HEK293 (cell line): Measurements from ENCODE around the gene CIC.
A peak's percentile ranks its signal among the peaks of the same experiment; 100 is the strongest.

ENCODE experiments used
- EGR2 ChIP-seq: fragments of 450-650 bp; formaldehyde crosslinking; IDR thresholded peaks from 2 replicates; pipeline ENCODE4 v1.5.1; 2016; ENCODE audit warnings: low read depth, missing biosample characterization, missing genetic modification characterization
- GLIS2 ChIP-seq: fragments of 450-650 bp; formaldehyde crosslinking; IDR thresholded peaks from 2 replicates; pipeline ENCODE4 v1.5.1; 2016; ENCODE audit warnings: missing biosample characterization, missing genetic modification characterization
- HOXC10 ChIP-seq: sonication (generic); formaldehyde crosslinking; IDR thresholded peaks from 2 replicates; pipeline ENCODE4 v1.8.1; 2023; ENCODE audit warnings: mild to moderate bottlenecking, missing genetic modification reagents
- KLF8 ChIP-seq: fragments of 450-650 bp; formaldehyde crosslinking; IDR thresholded peaks from 2 replicates; pipeline ENCODE4 v1.5.1; 2016; ENCODE audit warnings: missing biosample characterization, missing genetic modification characterization
- SCRT1 ChIP-seq: fragments of 450-650 bp; formaldehyde crosslinking; IDR thresholded peaks from 2 replicates; pipeline ENCODE4 v1.5.1; 2016; ENCODE audit warnings: missing biosample characterization, missing genetic modification characterization, borderline replicate concordance
- SCRT2 ChIP-seq: fragments of 450-650 bp; formaldehyde crosslinking; IDR thresholded peaks from 2 replicates; pipeline ENCODE4 v1.5.1; 2016; ENCODE audit warnings: missing biosample characterization, missing genetic modification characterization
- SP7 ChIP-seq: fragments of 450-650 bp; formaldehyde crosslinking; IDR thresholded peaks from 2 replicates; pipeline ENCODE4 v1.5.1; 2016; ENCODE audit warnings: missing biosample characterization, missing genetic modification characterization
- YY1 ChIP-seq: fragments of 450-650 bp; formaldehyde crosslinking; IDR thresholded peaks from 2 replicates; pipeline ENCODE4 v1.5.1; 2018; ENCODE audit warnings: missing biosample characterization, missing genetic modification characterization
- YY2 ChIP-seq: fragments of 450-650 bp; formaldehyde crosslinking; IDR thresholded peaks from 2 replicates; pipeline ENCODE4 v1.5.1; 2016; ENCODE audit warnings: missing biosample characterization, missing genetic modification characterization
- ZNF155 ChIP-seq: fragments of 450-650 bp; formaldehyde crosslinking; IDR thresholded peaks from 2 replicates; pipeline ENCODE4 v1.5.1; 2016; ENCODE audit warnings: missing biosample characterization, missing genetic modification characterization
- ZNF2 ChIP-seq: fragments of 450-650 bp; formaldehyde crosslinking; IDR thresholded peaks from 2 replicates; pipeline ENCODE4 v1.5.1; 2016; ENCODE audit warnings: missing biosample characterization, missing genetic modification characterization
- ZNF211 ChIP-seq: fragments of 450-650 bp; formaldehyde crosslinking; IDR thresholded peaks from 2 replicates; pipeline ENCODE4 v1.5.1; 2016; ENCODE audit warnings: low read depth, missing biosample characterization, missing genetic modification characterization
- ZNF391 ChIP-seq: fragments of 450-650 bp; formaldehyde crosslinking; IDR thresholded peaks from 2 replicates; pipeline ENCODE4 v1.5.1; 2016; ENCODE audit warnings: low read depth, missing biosample characterization, missing genetic modification characterization, borderline replicate concordance
- ZNF501 ChIP-seq: fragments of 450-650 bp; formaldehyde crosslinking; IDR thresholded peaks from 2 replicates; pipeline ENCODE4 v1.5.1; 2016; ENCODE audit warnings: missing biosample characterization, missing genetic modification characterization
- ZNF530 ChIP-seq: fragments of 450-650 bp; formaldehyde crosslinking; IDR thresholded peaks from 2 replicates; pipeline ENCODE4 v1.5.1; 2016; ENCODE audit warnings: low read depth, missing biosample characterization, missing genetic modification characterization
- ZNF561 ChIP-seq: fragments of 450-650 bp; IDR thresholded peaks from 2 replicates; pipeline ENCODE4 v1.5.1; 2018; ENCODE audit warnings: missing biosample characterization, missing genetic modification characterization, borderline replicate concordance
- ZNF629 ChIP-seq: fragments of 450-650 bp; formaldehyde crosslinking; IDR thresholded peaks from 2 replicates; pipeline ENCODE4 v1.5.1; 2017; ENCODE audit warnings: missing biosample characterization, missing genetic modification characterization
- ZNF664 ChIP-seq: fragments of 450-650 bp; formaldehyde crosslinking; IDR thresholded peaks from 2 replicates; pipeline ENCODE4 v1.5.1; 2016; ENCODE audit warnings: missing biosample characterization, missing genetic modification characterization
- ZNF677 ChIP-seq: fragments of 450-650 bp; IDR thresholded peaks from 2 replicates; pipeline ENCODE4 v1.5.0; 2018; ENCODE audit warnings: missing biosample characterization, mild to moderate bottlenecking, missing genetic modification characterization, moderate library complexity
- ZNF76 ChIP-seq: fragments of 450-650 bp; formaldehyde crosslinking; IDR thresholded peaks from 2 replicates; pipeline ENCODE4; 2016; ENCODE audit warnings: low read depth, missing biosample characterization, missing genetic modification characterization, borderline replicate concordance
- ZSCAN16 ChIP-seq: fragments of 450-650 bp; formaldehyde crosslinking; IDR thresholded peaks from 2 replicates; pipeline ENCODE4 v1.5.1; 2016; ENCODE audit warnings: missing biosample characterization, missing genetic modification characterization
- ZXDB ChIP-seq: fragments of 450-650 bp; formaldehyde crosslinking; IDR thresholded peaks from 2 replicates; pipeline ENCODE4 v1.5.1; 2016; ENCODE audit warnings: missing biosample characterization, missing genetic modification characterization
- TF ChIP-seq, protein P1 (sequence below): fragments of 450-650 bp; formaldehyde crosslinking; IDR thresholded peaks from 2 replicates; pipeline ENCODE4 v1.5.1; 2016; ENCODE audit warnings: missing biosample characterization, missing genetic modification characterization
- TF ChIP-seq, protein P2 (sequence below): fragments of 450-650 bp; formaldehyde crosslinking; IDR thresholded peaks from 2 replicates; pipeline ENCODE4 v1.5.1; 2016; ENCODE audit warnings: missing biosample characterization, missing genetic modification characterization
- TF ChIP-seq, protein P3 (sequence below): fragments of 450-650 bp; formaldehyde crosslinking; optimal IDR thresholded peaks from 2 replicates; pipeline ENCODE3; 2016; ENCODE audit warnings: missing biosample characterization, mild to moderate bottlenecking, missing genetic modification characterization
- TF ChIP-seq, protein P4 (sequence below): fragments of 450-650 bp; formaldehyde crosslinking; IDR thresholded peaks from 2 replicates; pipeline ENCODE4 v1.5.1; 2016; ENCODE audit warnings: missing biosample characterization, missing genetic modification characterization
- TF ChIP-seq, protein P5 (sequence below): fragments of 450-650 bp; formaldehyde crosslinking; IDR thresholded peaks from 2 replicates; pipeline ENCODE4 v1.5.1; 2016; ENCODE audit warnings: missing biosample characterization, missing genetic modification characterization
- TF ChIP-seq, protein P6 (sequence below): sonication (generic); formaldehyde crosslinking; IDR thresholded peaks from 2 replicates; pipeline ENCODE4 v1.8.1; 2022; ENCODE audit warnings: mild to moderate bottlenecking, moderate library complexity, missing genetic modification reagents

Gene CIC

DNA sequence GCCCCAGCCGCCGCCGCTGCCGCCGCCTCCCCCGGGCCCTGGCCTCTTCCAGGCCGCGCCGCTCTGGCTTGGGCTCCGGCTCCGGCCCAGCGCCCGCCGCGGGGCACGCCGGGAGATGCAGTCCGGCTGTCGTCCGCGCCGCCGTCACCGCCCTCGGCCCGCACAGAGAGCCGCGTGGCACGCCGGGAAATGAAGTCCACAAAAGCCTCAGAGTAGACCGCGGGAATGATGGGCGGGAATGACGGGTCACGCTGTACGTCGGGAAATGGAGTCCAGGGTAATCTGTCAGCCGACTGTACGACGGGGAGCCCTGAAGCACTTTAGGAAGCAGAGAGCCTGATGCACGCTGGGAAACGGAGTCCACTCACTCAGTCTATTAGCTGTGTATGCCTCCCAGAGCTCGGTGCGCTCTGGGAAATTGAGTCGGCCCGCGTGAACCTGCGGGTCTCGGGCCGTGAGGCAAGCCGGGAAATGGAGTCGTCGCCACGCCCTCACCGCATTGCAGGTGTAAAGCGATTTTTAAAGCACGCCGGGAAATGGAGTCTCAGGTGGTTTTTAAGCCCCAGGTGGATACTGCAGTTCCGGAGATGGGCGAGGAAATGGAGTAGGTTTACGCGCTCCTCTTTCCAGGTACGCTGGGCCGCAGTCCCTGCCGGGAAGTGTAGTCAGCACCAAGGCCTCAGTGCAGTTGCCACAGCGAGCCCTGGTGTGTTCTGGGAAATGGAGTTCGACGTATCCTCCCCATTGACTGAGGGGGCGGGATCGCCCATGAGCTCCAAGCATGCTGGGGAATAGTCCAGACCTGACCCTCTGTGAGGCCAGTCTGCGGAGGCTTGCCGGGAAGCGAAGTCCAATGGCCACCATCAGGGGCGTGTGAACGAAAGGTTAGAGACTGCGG is 26.3 kb upstream of the CIC start, which contains the start of gene GSK3A (continued):
- no peak for TF ChIP-seq ZNF530 (tag by site-specific recombination)
- TF ChIP-seq SCRT1 (tag by site-specific recombination), result peak; percentile 63; the same call in 1 of the 2 replicates
- peak; percentile 72 for TF ChIP-seq ZNF629
- peak; percentile 40 for TF ChIP-seq ZNF664 (tag by site-specific recombination)
- TF ChIP-seq, protein P1, sequence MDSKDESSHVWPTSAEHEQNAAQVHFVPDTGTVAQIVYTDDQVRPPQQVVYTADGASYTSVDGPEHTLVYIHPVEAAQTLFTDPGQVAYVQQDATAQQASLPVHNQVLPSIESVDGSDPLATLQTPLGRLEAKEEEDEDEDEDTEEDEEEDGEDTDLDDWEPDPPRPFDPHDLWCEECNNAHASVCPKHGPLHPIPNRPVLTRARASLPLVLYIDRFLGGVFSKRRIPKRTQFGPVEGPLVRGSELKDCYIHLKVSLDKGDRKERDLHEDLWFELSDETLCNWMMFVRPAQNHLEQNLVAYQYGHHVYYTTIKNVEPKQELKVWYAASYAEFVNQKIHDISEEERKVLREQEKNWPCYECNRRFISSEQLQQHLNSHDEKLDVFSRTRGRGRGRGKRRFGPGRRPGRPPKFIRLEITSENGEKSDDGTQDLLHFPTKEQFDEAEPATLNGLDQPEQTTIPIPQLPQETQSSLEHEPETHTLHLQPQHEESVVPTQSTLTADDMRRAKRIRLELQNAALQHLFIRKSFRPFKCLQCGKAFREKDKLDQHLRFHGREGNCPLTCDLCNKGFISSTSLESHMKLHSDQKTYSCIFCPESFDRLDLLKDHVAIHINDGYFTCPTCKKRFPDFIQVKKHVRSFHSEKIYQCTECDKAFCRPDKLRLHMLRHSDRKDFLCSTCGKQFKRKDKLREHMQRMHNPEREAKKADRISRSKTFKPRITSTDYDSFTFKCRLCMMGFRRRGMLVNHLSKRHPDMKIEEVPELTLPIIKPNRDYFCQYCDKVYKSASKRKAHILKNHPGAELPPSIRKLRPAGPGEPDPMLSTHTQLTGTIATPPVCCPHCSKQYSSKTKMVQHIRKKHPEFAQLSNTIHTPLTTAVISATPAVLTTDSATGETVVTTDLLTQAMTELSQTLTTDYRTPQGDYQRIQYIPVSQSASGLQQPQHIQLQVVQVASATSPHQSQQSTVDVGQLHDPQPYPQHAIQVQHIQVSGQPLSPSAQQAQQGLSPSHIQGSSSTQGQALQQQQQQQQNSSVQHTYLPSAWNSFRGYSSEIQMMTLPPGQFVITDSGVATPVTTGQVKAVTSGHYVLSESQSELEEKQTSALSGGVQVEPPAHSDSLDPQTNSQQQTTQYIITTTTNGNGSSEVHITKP (tag by site-specific recombination), result peak; percentile 85
- TF ChIP-seq ZNF155 (tag by site-specific recombination), result no peak
- peak; percentile 100 for TF ChIP-seq ZNF76 (tag by site-specific recombination)
- peak; percentile 58; the same call in 1 of the 2 replicates for TF ChIP-seq GLIS2 (tag by site-specific recombination)
- TF ChIP-seq ZNF2 (tag by site-specific recombination), result peak; percentile 26; the same call in 1 of the 2 replicates
- TF ChIP-seq, protein P2, sequence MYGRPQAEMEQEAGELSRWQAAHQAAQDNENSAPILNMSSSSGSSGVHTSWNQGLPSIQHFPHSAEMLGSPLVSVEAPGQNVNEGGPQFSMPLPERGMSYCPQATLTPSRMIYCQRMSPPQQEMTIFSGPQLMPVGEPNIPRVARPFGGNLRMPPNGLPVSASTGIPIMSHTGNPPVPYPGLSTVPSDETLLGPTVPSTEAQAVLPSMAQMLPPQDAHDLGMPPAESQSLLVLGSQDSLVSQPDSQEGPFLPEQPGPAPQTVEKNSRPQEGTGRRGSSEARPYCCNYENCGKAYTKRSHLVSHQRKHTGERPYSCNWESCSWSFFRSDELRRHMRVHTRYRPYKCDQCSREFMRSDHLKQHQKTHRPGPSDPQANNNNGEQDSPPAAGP, result peak; percentile 54; the same call in 1 of the 2 replicates
- TF ChIP-seq YY2 (tag by site-specific recombination), result peak; percentile 96
- no peak for TF ChIP-seq ZSCAN16 (tag by site-specific recombination)
- peak; percentile 86 for TF ChIP-seq YY1
- peak; percentile 72 for TF ChIP-seq SP7
- TF ChIP-seq EGR2 (tag by site-specific recombination), result peak; percentile 76
- peak; percentile 56; the same call in 1 of the 2 replicates for TF ChIP-seq ZNF561
- peak; percentile 81 for TF ChIP-seq SCRT2 (tag by site-specific recombination)
- peak; percentile 98 for TF ChIP-seq KLF8 (tag by site-specific recombination)
- no peak for TF ChIP-seq ZNF677 (tag by site-specific recombination)
- TF ChIP-seq ZXDB (tag by site-specific recombination), result peak; percentile 97
- TF ChIP-seq, protein P3, sequence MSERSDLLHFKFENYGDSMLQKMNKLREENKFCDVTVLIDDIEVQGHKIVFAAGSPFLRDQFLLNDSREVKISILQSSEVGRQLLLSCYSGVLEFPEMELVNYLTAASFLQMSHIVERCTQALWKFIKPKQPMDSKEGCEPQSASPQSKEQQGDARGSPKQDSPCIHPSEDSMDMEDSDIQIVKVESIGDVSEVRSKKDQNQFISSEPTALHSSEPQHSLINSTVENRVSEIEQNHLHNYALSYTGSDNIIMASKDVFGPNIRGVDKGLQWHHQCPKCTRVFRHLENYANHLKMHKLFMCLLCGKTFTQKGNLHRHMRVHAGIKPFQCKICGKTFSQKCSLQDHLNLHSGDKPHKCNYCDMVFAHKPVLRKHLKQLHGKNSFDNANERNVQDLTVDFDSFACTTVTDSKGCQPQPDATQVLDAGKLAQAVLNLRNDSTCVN (tag by site-specific recombination), result peak; percentile 80
- TF ChIP-seq, protein P4, sequence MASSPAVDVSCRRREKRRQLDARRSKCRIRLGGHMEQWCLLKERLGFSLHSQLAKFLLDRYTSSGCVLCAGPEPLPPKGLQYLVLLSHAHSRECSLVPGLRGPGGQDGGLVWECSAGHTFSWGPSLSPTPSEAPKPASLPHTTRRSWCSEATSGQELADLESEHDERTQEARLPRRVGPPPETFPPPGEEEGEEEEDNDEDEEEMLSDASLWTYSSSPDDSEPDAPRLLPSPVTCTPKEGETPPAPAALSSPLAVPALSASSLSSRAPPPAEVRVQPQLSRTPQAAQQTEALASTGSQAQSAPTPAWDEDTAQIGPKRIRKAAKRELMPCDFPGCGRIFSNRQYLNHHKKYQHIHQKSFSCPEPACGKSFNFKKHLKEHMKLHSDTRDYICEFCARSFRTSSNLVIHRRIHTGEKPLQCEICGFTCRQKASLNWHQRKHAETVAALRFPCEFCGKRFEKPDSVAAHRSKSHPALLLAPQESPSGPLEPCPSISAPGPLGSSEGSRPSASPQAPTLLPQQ (tag by site-specific recombination), result peak; percentile 55
- TF ChIP-seq HOXC10 (CRISPR knock-in tag), result no peak
- 0 out of 2 replicates have a peak, but pooled peaks have one; percentile 24 for TF ChIP-seq ZNF391 (tag by site-specific recombination)
- TF ChIP-seq ZNF211 (tag by site-specific recombination), result no peak
- TF ChIP-seq ZNF501 (tag by site-specific recombination), result peak; percentile 40; the same call in 1 of the 2 replicates
- TF ChIP-seq, protein P5, sequence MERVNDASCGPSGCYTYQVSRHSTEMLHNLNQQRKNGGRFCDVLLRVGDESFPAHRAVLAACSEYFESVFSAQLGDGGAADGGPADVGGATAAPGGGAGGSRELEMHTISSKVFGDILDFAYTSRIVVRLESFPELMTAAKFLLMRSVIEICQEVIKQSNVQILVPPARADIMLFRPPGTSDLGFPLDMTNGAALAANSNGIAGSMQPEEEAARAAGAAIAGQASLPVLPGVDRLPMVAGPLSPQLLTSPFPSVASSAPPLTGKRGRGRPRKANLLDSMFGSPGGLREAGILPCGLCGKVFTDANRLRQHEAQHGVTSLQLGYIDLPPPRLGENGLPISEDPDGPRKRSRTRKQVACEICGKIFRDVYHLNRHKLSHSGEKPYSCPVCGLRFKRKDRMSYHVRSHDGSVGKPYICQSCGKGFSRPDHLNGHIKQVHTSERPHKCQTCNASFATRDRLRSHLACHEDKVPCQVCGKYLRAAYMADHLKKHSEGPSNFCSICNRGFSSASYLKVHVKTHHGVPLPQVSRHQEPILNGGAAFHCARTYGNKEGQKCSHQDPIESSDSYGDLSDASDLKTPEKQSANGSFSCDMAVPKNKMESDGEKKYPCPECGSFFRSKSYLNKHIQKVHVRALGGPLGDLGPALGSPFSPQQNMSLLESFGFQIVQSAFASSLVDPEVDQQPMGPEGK (tag by site-specific recombination), result peak; percentile 64
- TF ChIP-seq, protein P6, sequence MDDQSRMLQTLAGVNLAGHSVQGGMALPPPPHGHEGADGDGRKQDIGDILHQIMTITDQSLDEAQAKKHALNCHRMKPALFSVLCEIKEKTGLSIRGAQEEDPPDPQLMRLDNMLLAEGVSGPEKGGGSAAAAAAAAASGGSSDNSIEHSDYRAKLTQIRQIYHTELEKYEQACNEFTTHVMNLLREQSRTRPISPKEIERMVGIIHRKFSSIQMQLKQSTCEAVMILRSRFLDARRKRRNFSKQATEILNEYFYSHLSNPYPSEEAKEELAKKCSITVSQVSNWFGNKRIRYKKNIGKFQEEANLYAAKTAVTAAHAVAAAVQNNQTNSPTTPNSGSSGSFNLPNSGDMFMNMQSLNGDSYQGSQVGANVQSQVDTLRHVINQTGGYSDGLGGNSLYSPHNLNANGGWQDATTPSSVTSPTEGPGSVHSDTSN, result peak; percentile 83
